Measurements from ENCODE around the gene RUBCN.

Gene RUBCN

GRCh38 chr3:197736491-197737318 lies at the start of gene RUBCN:
Gene RUBCN (minus strand): TSS chr3:197736904. CDS start chr3:197736719, 185 bp downstream.
- H3K4me3 Mint-ChIP-seq = peak within 1 kb of the TSS; percentile 100
- DNase-seq (ENCODE audit: low spot score in 2 of 2) (peak; percentile 83 to 85), ATAC-seq (ENCODE audit: low read depth) (peak; percentile 75)
- H3K9me3 Mint-ChIP-seq = no peaks in the 10 kb centered on the region
- no peaks in the 10 kb centered on the region for H3K27me3 Mint-ChIP-seq
- peaks cover 3% of the 10 kb centered on the region for H3K36me3 Mint-ChIP-seq
- H3K27ac Mint-ChIP-seq = peak within 1 kb of the TSS; percentile 98
- H3K4me1 Mint-ChIP-seq = peaks cover 27% of the 10 kb centered on the region

DNA sequence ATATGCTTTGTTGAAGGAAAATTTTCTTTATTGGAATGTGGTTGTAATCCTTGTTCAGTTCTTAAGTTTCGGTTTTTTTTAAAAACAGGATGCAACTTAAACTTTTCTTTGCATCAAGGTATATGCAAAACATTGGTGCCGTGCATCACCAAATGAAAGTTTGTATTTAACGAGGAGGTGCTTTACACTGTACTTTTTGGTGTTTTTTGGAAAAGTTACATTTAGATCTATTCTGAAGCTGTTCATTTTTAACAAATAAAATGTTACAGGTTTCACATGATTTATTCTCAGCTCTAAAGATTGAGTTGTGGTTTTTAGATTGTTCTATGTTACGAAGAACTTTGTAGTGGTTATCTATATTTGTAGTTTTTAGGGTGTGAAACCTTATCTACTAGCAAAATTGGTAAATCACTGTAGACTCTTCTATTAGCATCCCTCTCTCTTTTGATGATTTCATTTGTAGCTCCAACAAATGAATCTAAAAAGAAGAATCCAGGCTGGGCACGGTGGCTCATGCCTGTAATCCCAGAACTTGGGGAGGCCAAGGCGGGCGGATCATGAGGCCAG lies 47.4 kb upstream of the RUBCN start:
- Mint-ChIP-seq H3K4me3 (peak overlapping the region; percentile 43), H3K36me3 (peaks cover 10% of the 10 kb centered on the region), H3K4me1 (peaks cover 16% of the 10 kb centered on the region), H3K9me3 (no peaks in the 10 kb centered on the region), H3K27me3 (no peaks in the 10 kb centered on the region), H3K27ac (peak overlapping the region; percentile 90)
- DNase-seq (ENCODE audit: low spot score in 2 of 2) (no peak), ATAC-seq (ENCODE audit: low read depth) (no peak)

DNA sequence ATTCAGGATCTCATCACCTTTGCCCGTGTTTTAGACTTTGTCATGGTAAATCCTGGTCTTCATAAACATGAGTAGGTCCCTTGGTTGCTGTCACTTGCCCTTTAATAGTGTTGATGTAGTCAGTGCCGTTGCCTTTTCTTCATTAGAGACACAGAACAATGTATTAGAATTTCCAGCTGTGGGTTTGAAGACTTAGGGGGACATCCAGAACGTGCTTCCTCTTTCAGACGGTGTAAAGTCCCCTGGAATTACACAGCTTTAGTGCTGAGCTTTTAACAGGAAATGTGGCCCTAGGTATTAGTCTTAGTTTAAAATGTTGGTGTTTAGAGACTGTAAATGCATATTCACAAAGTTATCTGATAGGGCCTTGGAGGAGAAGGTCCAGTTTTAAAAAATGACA lies 45.5 kb upstream of the RUBCN start:
- Mint-ChIP-seq H3K4me1 (peaks cover 16% of the 10 kb centered on the region), H3K27ac (peak overlapping the region; percentile 89), H3K27me3 (no peaks in the 10 kb centered on the region), H3K9me3 (no peaks in the 10 kb centered on the region), H3K36me3 (peaks cover 18% of the 10 kb centered on the region), H3K4me3 (no peak overlapping the region)
- ATAC-seq (ENCODE audit: low read depth) (peak; percentile 96), DNase-seq (ENCODE audit: low spot score in 2 of 2) (peak in 1 of 2 donors; percentile 54)

- Mint-ChIP-seq H3K36me3 (peaks cover 40% of the 10 kb centered on the region), H3K4me1 (peaks cover 19% of the 10 kb centered on the region), H3K27me3 (no peaks in the 10 kb centered on the region), H3K9me3 (no peaks in the 10 kb centered on the region), H3K4me3 (no peak overlapping the region), H3K27ac (peak overlapping the region; percentile 33)
- ATAC-seq (ENCODE audit: low read depth) = no peak
- DNase-seq (ENCODE audit: low spot score in 2 of 2) = no peak
Observed at GRCh38 chr3:197775317-197775716, 38.6 kb upstream of the RUBCN start.

DNA sequence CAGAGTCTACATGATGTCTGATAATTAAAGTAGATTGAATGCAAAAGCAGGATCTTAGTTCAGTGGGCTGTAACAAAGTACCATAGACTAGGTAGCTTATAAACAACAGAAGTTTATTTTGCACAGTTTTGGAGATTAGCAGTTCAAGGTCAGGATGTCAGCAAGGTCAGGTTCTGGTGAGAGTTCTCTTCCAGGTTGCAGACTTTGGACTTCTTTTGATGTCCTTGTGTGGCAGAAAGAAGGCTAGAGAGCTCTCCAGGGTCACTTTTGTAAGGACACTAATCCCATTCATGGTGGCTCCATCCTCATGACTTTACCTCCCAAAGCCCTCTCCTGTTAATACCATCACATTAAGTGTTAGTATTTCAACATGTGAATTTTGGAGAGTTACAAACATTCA lies 25.1 kb upstream of the RUBCN start:
- no peak overlapping the region for H3K4me3 Mint-ChIP-seq
- H3K36me3 Mint-ChIP-seq = peaks cover 11% of the 10 kb centered on the region
- H3K27ac Mint-ChIP-seq = no peak overlapping the region
- no peak for DNase-seq (ENCODE audit: low spot score in 2 of 2)
- no peaks in the 10 kb centered on the region for H3K4me1 Mint-ChIP-seq
- ATAC-seq (ENCODE audit: low read depth) = no peak
- no peaks in the 10 kb centered on the region for H3K27me3 Mint-ChIP-seq
- H3K9me3 Mint-ChIP-seq = no peaks in the 10 kb centered on the region

DNA sequence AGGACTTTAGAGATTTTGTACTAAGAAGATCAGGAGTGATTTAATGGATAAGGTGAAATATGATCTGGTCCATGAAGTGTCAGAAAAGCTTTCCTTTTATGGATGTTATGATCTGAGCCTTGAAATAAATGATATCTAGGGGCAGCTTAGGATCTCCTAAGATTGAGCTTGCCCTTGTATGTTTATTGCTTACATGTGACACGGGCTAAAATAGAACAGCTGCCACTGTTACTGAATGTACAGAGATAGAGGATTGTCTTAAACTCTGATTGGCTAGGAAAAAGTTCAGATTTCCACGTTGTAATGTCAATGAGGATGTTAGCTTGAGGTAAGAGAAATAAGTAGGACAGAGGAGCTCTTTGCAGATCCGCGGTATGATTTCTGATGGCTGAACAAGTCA lies 21.8 kb upstream of the RUBCN start:
- Mint-ChIP-seq H3K9me3 (no peaks in the 10 kb centered on the region), H3K4me1 (peaks cover 13% of the 10 kb centered on the region), H3K27me3 (no peaks in the 10 kb centered on the region), H3K4me3 (no peak overlapping the region), H3K36me3 (peaks cover 2% of the 10 kb centered on the region), H3K27ac (no peak overlapping the region)
- ATAC-seq (ENCODE audit: low read depth) (no peak), DNase-seq (ENCODE audit: low spot score in 2 of 2) (no peak)

- no peak for DNase-seq (ENCODE audit: low spot score in 2 of 2)
- no peak for ATAC-seq (ENCODE audit: low read depth)
- no peaks in the 10 kb centered on the region for H3K27me3 Mint-ChIP-seq
- no peaks in the 10 kb centered on the region for H3K36me3 Mint-ChIP-seq
- H3K4me1 Mint-ChIP-seq = peaks cover 22% of the 10 kb centered on the region
- H3K4me3 Mint-ChIP-seq = no peak overlapping the region
- H3K9me3 Mint-ChIP-seq = no peaks in the 10 kb centered on the region
- H3K27ac Mint-ChIP-seq = no peak overlapping the region
Observed at GRCh38 chr3:197756704-197757103, 20.0 kb upstream of the RUBCN start.

DNA sequence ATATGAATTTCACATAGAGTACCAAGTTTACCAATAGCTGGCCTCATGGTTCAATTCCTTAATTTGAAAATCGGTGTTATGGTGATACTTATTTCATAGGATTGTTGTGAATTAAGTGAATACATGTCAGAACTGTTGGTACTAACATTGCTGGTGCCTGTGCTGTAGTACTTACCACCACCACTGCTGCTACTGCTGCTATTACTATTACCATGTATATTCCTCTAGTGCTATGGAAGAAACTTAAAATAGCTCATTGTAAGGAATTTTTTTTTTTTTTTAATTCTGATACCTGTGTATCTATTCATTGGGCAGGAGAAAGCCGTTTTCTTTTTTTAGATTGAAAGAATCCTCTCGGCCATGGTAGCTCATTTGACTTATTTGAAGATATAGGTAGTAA lies 16.6 kb upstream of the RUBCN start:
- no peak for ATAC-seq (ENCODE audit: low read depth)
- DNase-seq (ENCODE audit: low spot score in 2 of 2) = no peak
- no peaks in the 10 kb centered on the region for H3K36me3 Mint-ChIP-seq
- peaks cover 36% of the 10 kb centered on the region for H3K4me1 Mint-ChIP-seq
- no peaks in the 10 kb centered on the region for H3K9me3 Mint-ChIP-seq
- H3K27ac Mint-ChIP-seq = peak overlapping the region; percentile 24
- H3K4me3 Mint-ChIP-seq = no peak overlapping the region
- H3K27me3 Mint-ChIP-seq = no peaks in the 10 kb centered on the region

GRCh38 chr3:197752107-197752506 lies 15.4 kb upstream of the RUBCN start:
- Mint-ChIP-seq H3K4me1 (peaks cover 36% of the 10 kb centered on the region), H3K4me3 (peak overlapping the region; percentile 62), H3K36me3 (no peaks in the 10 kb centered on the region), H3K27ac (peak overlapping the region; percentile 65), H3K27me3 (no peaks in the 10 kb centered on the region), H3K9me3 (no peaks in the 10 kb centered on the region)
- ATAC-seq (ENCODE audit: low read depth) = no peak
- DNase-seq (ENCODE audit: low spot score in 2 of 2) = no peak

- Mint-ChIP-seq H3K4me1 (peaks cover 34% of the 10 kb centered on the region), H3K27ac (peak overlapping the region; percentile 94), H3K4me3 (peak overlapping the region; percentile 93), H3K9me3 (no peaks in the 10 kb centered on the region), H3K27me3 (no peaks in the 10 kb centered on the region), H3K36me3 (no peaks in the 10 kb centered on the region)
- ATAC-seq (ENCODE audit: low read depth) (no peak), DNase-seq (ENCODE audit: low spot score in 2 of 2) (no peak)
Observed at GRCh38 chr3:197750858-197751737, 14.4 kb upstream of the RUBCN start.

DNA sequence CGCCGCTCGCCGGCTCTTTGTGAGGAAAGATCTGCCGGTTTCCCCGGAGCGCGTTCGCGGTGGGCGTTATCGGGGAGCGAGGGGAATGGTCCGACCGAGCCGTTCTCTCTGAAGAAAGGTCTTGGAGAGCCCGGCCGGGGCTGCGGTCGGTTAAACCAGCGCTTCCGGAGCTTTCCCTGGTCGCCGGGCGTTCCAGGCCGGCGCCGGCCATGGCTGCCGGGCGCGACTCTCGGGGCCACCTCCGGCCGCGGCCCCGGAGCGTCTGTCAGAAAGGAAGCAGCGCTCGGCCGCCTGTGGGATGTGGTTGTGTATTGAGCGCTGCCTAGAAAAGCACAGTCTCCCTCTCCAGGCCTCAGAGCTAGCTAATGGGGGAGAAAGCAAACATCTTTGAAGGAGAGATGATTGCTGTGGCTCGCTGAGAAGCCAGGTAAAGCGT lies 13.7 kb upstream of the RUBCN start:
- H3K27ac Mint-ChIP-seq = peak overlapping the region; percentile 94
- no peaks in the 10 kb centered on the region for H3K27me3 Mint-ChIP-seq
- H3K36me3 Mint-ChIP-seq = no peaks in the 10 kb centered on the region
- peaks cover 29% of the 10 kb centered on the region for H3K4me1 Mint-ChIP-seq
- peak; percentile 39 for ATAC-seq (ENCODE audit: low read depth)
- no peaks in the 10 kb centered on the region for H3K9me3 Mint-ChIP-seq
- H3K4me3 Mint-ChIP-seq = peak overlapping the region; percentile 93
- peak; percentile 50 to 58 for DNase-seq (ENCODE audit: low spot score in 2 of 2)

DNA sequence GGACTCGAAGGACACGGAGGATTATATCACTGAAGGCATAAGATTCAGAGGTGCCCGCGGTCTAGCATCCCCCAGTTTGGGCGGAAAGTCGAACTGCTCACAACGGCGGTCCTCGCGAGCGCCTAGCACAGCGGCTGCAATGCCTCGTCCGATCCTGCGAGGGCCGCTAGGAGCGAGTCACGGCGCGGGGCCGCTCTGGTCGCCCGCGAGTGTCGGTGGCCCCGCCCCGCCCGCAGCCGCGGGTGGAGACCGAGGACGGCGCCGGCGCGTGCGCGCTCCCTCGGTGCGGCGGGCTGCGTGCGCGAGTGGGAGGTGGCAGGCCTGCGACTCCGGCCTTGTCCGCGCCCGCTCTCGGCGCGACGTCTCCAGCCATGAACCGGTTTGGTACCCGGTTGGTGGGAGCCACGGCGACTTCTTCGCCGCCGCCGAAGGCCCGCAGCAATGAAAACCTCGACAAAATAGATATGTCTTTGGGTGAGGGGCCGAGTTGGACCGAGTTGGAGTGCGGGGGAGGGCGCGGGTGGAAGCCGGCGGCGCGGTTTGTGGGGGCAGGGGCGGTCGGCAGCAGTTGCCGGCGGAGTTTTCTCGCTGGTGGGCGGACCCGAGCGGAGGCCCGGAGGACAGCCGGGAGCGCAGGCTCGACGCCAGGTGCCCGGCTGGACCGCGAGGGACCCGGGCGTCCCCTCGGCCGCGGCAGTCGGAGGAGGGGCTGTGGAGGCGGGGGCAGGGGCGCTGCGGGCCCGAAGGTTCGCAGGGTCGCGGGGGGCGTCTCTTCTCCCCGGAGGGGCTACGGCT lies 13.1 kb upstream of the RUBCN start, which contains the start of gene FYTTD1:
Gene FYTTD1, plus strand, starts transcription at position 283 of the 795 bp plus-strand sequence. Its CDS starts 89 bp downstream, at position 372.
- Mint-ChIP-seq H3K27me3 (no peaks in the 10 kb centered on the region), H3K4me3 (peak within 1 kb of the TSS; percentile 93), H3K4me1 (peaks cover 27% of the 10 kb centered on the region), H3K36me3 (no peaks in the 10 kb centered on the region), H3K27ac (peak within 1 kb of the TSS; percentile 94), H3K9me3 (no peaks in the 10 kb centered on the region)
- ATAC-seq (ENCODE audit: low read depth) (peak; percentile 82), DNase-seq (ENCODE audit: low spot score in 2 of 2) (peak; percentile 91 to 95)

- no peak for DNase-seq (ENCODE audit: low spot score in 2 of 2)
- H3K4me3 Mint-ChIP-seq = peak overlapping the region; percentile 93
- H3K27me3 Mint-ChIP-seq = no peaks in the 10 kb centered on the region
- H3K9me3 Mint-ChIP-seq = no peaks in the 10 kb centered on the region
- H3K4me1 Mint-ChIP-seq = peaks cover 26% of the 10 kb centered on the region
- H3K27ac Mint-ChIP-seq = peak overlapping the region; percentile 94
- ATAC-seq (ENCODE audit: low read depth) = peak; percentile 52
- H3K36me3 Mint-ChIP-seq = no peaks in the 10 kb centered on the region
Observed at GRCh38 chr3:197749315-197749600, 12.6 kb upstream of the RUBCN start.
